Esophagus muscularis mucosa (tissue), 3 donors: ENCODE measurements around the gene AGPAT4.

ENCODE experiments used
- EP300 ChIP-seq: sonication (generic); formaldehyde crosslinking; IDR thresholded peaks from one replicate; pipeline ENCODE4 v1.6.1; 2017; ENCODE audit warnings: antibody characterized with exemption
- POLR2A ChIP-seq: fragments of 450-650 bp; IDR thresholded peaks from one replicate; pipeline ENCODE4 v1.6.1; 2017; ENCODE audit warnings: antibody characterized with exemption, moderate library complexity, mild to moderate bottlenecking, low read depth
- POLR2AphosphoS5 ChIP-seq, 2 donors: sonication (generic); formaldehyde crosslinking; IDR thresholded peaks; one replicate each; pipeline ENCODE4 v1.6.1; 2017; ENCODE audit warnings: antibody characterized with exemption in 2 of 2

- TF ChIP-seq POLR2A (no peak), POLR2AphosphoS5 (IDR thresholded peaks at IDR 0.05) (no peak), EP300 (no peak)
Measured at GRCh38 chr6:161080263-161080970, 193.4 kb downstream of the AGPAT4 start.
